Immature natural killer cell (primary cell): ENCODE data around the gene ZNF474. TPM values are rescaled to one million over a fixed set of nuclear protein-coding genes. Genes with fewer than 3 reads are reported as not detected.

ENCODE experiments used
- polyA plus RNA-seq, 3 donors: library from polyadenylated mRNA; unstranded; fragments of 300-500 nt; fragmentation: Illumina TruSeq; gene quantifications; one replicate each; pipeline ENCODE4 v1.2.3, GENCODE V29; 2021

The ZNF474 gene
- polyA plus RNA-seq, 3 donors from 2014 or later: not detected

Other genes with a start within 250 kb of the ZNF474 start
- 10 to 100 TPM in 1 of 3 donors, 1 to 10 TPM in 2; 2.0 to 11.2 (median 7.6) TPM for gene SRFBP1, start 167.6 kb upstream of the ZNF474 start, polyA plus RNA-seq
- not detected for gene LOX, start 51.3 kb upstream of the ZNF474 start, polyA plus RNA-seq
- gene SNCAIP, start 182.7 kb downstream of the ZNF474 start, polyA plus RNA-seq: not detected